ENCODE measurements around the gene H19.

The H19 gene

DNA sequence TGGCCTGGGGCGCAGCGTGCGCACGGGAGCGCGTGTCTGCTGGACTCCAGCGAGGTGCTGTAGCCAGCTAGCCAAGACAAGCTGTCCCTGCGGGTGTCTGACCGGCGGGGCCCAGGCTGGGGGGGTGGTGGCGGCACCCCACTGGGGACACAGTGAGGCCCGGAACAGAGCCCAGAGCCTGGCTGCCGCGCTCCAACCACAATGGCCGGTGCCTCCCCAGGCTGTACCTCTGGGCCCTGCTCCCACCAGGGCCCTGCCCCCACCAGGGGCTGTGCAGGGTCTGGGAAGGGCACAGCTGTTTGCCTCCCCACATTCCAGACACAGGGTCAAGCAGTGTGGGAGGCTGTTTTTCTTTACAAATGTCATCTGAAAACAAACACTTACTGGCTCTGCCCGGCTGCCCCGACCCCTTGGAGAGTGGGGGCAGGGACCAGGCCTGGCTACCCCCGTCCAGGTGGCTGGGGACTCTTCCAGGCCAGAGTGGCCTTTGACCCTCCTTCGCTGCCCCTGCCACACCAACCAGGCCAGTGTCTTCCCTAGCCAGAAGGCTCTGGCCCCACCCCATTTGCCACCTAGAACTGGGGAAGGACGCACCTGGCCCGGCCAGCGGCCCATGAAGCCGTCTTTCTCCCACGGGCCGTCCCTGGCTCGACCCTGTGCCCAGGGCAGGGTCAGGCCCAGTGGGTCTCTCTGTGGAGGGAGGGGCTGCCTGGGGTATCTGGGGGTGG is 14.6 kb downstream of the H19 start:
- DNase-seq = no peak

DNA sequence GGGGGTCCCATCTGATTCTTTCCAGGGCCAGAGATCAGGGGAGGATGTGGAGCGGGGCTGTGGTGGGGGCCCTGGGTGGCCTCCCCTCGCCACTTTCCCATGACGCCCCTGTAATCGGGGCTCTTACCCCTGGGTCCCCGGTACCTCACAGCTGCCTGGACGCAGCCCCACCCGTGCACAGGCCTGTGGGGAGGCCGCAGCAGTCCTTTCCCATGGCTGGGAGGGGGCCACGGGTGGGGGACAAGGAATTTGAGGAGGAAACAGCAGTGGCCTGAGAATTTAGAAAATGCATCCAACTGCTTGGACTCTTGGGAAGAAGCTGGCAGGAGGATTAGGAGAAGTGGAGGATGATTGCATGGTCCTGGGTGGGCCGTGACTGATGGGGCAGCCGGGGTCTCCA is 18.0 kb downstream of the H19 start:
- DNase-seq = no peak

DNA sequence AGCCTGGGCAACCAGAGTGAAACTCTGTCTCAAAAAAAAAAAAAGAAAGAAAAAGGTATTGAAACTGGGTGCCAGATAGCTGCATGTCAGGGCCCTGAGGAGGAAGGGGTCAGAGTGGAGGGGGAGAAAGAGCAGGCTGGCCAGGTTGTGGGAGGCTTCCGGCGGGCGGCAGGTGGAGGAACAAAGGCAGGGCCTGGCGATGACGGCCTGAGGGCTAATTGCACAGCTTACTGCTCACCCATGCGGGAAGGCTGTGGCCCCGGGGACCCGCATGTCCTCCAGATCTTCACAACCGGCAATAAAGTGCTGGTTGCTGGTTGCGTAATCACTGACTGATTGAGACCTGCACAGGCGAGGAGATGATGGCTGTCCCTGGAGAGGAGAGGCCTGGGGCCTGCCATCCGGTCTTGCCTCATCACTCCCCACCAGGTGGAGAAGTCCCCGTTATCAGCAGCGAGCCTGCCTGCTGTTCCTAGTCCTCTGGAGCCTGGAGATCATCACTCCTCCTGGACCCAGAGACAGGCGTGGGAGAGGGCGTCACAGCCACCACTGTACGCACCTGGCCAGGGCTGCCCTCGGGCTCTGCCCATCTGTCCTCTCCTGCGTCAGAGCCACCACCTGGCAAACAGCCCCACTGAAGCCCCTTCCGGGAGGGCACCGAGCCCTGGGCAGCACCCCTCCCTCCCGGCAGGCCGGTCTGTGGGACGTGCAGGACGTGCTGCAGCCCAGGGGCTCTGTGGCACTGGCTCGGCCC is 18.7 kb downstream of the H19 start:
- DNase-seq = no peak

DNA sequence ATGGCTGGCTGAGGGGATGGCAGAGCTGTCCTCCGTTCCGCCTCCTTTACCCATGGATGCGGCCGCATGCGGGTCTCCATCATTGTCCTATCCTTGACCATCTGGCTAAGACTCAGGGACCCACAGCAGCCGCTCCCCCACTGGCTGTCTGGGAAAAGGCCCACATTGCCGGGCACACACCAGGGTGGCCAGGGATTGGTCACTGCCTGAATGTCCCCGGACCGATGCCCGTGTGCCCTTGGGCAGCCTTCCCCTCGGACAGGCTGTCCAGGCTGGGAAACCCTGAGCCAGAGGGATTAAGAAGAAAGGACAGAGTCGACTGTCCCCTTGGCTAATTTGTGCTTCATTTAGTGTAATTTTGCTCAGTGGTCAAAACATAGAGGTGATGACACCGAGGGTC is 22.5 kb downstream of the H19 start:
- DNase-seq = no peak

DNA sequence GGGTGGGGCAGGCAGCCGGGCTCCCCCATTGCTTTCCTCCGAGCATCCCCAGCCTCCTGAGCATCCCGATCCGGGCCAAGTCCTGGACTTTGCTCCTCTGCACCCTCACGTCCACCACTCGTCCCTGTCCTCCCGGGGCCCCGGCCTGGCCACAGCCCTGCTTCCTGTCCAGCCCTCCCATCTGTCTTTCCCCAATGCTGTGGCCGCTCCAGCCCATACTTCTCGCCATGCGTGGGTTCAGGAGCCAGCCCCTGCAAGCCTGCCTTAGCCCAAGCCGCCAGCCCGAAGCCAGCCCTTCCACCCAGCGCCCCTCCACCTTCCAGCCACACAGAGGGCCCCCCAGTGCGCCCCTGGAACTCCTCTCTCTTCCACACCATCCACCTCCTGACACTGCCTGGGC is 26.7 kb downstream of the H19 start:
- DNase-seq = no peak

DNA sequence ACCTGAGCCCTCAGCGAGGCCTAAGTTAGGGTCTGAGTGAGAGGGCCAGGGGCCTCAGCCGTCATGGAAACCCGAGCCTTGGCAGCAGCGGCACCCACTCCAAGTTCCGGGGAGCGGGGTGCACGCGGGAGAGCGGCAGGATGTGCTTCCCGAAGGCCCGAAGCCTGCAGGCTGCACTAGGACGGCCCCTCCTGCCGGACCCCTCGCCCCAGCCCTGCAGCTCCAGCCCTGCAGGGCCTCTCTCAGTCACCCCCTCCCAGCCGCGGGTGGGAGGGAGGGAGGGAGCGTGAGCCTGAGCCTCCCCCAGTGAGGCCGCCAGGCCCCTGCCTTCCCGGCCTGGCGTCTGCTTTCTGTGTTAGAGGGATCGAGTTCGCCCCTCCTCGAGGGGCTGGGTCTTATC is 27.9 kb downstream of the H19 start:
- no peak for DNase-seq

DNA sequence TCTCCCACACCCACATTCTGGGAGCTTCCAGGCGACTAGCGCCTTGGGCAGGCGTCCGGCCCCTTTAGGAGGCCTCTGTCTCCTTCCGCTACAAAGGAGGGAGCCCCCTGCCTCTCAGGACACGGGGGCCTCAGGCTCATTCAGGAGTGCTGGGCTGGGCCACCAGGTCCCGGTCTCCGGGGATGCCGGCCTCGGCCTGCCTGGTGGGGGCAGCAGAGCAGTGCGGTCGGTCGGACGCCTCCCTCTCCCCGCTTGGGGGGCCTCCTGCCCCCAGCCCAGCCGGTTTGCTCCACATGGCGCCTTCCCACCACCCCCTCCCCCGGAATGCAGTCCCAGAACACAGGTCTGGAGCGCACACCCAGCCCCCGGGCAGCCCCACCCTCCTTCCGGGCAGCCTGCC is 28.6 kb downstream of the H19 start:
- DNase-seq = no peak

DNA sequence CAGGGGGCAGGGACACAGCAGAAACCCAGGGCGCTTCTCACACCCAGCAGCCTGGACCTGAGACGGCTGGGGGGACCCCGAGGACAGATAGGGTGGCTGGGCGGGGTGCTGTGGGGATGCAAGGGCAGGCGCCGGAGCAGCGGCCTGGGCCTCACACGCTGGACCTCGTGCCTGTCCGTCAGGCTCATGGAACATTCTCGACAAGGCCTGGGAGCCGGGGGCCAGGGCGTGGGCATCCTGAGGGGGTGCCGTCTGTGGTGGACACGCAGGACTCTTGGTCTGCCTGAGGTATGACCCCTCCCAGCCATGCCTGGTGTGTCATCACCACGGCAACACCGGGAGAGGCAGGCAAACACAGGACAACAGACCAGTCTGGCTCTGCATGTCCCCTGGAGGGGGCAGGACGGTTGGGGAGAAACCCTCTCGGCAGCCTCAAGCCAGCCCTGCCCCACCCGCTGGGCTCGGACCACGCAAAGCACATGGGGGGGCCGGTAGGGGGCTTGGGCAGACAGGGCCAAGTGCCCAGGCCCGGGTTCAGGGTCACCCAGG is 29.1 kb downstream of the H19 start:
- no peak for DNase-seq

DNA sequence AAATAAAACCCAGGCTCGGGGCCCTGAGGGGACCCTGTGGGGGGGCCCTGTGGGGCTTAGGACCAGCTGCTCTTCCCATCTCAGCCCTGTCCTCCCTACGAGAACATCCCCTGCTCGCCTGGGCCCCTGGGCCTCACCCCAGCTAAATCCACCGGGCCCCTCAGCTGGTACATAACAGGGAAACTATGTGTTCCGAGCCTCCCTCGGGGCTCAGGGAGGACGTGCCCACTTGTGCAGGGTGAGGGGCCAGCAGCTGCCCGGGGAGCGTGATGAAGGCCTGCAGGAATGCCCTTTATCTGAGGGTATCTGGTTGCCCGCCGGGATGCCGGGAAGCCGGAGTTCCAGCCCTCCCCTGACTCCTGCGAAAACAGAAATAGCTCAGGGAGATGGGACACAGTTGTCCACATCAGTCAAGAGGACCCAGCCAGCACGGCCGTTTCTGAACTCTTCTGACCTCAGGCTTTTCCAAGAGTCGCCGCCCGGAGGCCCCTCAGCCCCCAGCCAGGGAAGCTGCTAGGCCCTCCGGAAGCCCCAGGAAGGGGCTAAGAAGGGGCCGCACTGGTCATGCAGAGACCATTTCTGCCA is 29.9 kb downstream of the H19 start:
- no peak for DNase-seq

DNA sequence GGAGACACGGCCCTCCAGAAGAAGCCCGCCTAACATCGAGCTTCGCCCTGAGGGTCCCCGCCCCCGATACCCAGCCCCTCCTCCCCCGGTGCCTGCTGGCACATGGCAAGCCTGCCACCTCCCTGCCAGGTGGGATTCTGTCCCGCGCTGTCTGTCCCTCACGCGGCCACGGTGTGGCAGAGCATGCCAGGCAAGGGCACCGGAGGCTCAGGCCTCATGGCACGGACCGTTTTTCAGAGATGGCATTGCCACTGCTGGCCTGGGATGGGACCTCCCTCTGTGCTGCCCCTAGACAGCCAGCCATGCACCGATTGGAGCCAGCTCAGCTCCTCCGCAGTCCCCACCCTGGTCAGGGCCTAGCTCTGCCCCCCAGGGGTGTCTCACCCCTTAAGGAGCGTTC is 31.1 kb downstream of the H19 start:
- no peak for DNase-seq

DNA sequence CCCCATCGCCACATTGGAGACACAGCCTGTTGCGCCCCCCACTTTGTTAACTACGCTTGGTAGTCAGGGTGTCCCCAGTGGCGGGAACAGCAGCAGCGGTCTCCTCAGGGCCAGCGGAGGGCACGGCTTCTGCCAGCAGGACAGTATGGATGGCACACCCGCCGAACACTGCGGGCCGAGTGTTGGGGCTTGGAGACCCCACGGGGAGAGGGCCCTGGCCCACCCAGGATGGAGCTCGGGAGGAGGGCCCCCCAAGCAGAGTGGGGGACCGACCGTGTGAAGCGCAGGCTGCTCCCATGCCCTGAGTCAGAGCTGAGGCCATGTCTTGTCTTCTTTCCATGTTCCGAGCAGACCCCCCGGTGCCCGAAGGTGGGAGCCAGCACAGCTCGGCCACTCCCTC is 32.7 kb downstream of the H19 start:
- no peak for DNase-seq

DNA sequence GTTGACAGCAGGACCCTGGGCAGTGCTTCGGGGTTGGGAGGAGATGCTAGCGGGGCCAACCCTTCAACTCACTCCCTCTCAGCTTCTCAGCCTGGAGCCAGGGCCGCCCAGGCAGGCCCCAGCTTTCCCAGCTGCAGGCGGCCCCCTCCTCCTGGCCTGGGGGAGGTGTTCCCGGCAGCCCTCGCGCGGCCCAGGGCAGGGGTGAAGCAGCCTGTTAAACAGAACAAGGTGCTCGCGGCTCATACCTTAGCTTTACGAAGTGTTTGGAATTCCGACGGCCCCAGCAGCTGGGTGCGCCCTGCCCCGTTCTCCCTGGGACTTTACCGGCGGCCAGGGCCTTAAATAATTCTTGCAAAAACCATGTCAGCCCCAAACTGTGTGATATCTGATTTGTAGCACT is 33.3 kb downstream of the H19 start:
- DNase-seq = no peak

DNA sequence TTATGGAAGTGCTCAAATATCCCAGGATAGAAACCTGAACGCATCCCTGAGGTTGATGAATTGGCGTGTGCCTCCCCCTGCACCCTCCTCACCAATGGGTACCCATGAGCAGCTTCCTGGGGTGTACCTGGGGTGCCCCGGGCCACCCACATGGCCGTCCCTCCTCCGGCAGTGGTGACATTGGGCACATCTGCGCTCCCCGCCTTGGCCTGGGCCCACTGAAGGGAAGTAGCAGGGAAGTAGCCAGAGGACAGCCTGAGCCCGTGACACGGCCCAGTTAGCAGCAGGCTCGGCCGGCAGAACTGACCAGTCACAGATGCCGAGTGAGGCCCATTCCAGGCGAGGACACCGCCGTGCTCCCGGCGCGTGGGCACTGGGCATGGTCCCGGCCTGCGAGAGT is 33.8 kb downstream of the H19 start:
- no peak for DNase-seq

DNA sequence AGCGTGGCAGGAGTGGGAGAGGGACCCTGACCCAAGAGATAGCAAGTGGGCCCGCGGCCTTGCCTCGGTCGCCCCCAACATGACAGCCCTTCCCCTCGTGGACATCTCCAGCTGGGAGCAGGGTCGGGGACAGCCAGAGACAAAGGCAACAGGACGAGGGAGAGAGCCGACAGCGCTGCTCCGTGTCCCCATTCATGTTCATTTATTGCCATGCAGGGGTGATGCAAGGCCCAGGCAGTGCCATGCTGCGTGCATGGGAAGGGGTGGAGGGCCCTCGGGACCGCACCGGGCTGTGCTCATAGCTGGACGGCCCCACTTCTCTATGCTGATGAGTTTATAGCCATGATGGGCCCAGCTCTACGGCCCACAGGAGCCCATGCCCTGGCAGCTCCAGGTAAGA is 37.9 kb downstream of the H19 start:
- DNase-seq = no peak

DNA sequence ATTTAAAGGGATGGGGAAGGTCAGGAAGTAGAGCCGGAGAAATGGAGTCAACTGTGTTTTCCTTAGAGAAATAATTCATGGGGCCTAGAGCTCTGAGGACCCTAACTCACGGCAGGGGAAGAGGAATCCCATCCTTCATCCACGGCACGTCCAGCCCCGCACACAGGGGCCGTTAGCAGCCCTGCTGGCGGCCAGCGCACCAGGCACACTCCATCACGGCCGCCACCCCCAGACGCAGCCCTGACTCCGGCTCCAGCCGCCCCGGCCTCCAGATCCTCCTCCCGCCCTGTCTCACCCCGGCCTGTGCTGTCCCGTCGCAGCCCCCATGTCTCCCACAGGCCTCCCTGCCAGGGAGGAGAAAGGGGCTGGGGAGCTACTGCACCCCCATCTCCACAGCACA is 39.3 kb downstream of the H19 start:
- DNase-seq = no peak

DNA sequence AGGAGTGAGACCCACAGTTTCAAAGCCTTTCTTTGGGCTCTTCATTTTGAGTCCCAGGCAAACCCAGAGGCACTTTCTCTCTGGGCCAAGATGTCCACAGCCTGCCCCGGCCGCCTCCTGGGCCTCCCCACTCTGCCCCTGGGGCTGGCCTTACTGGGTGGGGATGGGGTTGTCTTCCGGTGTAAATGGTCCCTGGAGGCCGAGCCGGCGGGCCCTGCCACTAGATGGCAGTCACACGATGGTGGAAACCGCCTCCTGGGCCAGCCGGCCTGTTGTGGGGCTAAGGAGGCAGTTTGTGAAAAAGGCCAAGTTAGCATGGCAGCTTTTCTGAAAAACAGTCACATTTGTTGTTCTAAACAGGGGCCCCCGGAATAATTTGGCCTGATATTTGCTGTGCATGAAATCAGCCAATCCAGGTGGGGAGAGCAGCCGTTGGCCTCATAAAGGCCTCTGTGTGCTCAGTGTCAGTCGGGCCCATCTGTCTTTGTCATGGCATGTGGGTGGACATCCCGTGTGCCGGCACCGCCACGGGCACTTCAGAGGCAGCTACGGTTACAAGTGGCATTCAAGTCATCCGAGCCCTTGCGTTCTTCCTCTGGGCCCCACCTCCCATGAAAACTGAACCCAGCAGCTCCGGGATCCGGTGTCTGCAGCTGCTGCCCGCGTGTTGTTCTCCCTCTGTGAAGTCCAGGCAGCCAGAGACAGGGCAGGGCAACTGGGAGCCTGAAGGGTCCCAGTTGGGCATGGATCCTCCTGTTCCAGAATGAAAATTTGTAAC is 44.0 kb downstream of the H19 start:
- DNase-seq = no peak

DNA sequence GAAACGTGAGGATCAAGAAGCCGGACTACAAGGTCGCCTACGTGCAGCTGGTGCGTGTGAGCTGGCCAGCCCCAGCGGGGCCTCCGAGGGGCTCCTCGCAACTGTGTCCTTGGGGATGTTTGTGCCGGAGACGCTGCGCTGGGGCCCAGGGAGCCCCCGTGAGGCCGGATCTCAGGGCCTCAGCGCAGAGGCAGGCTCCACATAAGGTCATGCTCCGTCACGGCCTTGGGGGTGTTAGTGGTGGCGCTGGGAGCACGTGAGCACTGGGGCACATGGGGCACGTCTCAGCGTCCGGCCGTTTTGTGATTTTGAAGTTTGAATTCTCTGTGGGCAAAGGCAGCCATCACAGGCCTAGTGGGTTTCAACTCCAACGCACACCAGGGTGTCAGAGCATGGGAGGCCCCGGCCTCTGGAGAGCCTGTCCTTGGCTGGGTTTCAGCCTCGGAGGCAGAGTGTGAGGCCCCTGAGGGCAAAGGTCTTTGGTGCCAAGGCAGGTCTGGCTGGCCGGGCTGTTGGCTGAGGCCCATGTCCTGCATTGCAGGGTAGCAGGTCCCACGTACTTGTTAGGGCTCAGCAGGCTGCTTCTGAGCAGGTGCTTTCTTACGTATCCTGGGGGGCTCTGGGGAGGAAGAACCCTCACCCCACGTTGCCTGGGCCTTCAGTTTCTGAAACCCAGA is 44.7 kb downstream of the H19 start:
- no peak for DNase-seq

DNA sequence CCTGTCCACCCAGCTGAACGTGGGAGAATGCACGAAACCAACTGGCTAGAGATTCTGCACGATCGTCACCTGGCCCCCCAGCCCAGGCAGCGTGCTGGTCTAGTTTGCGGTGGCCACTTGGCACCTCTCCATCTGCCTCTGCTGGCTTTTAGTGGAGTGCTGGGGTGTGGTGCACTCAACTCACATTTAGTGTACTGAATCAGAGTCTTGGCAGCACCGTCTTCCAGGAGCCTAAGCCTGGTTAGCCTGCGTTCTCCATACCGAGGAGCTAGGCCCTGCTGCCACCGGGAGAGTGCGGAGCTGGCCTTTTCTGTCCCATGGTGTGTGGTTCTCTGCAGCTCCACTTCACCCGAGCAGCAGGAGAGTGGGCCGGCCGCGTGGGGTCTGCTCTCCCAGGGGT is 47.7 kb downstream of the H19 start:
- DNase-seq = no peak

DNA sequence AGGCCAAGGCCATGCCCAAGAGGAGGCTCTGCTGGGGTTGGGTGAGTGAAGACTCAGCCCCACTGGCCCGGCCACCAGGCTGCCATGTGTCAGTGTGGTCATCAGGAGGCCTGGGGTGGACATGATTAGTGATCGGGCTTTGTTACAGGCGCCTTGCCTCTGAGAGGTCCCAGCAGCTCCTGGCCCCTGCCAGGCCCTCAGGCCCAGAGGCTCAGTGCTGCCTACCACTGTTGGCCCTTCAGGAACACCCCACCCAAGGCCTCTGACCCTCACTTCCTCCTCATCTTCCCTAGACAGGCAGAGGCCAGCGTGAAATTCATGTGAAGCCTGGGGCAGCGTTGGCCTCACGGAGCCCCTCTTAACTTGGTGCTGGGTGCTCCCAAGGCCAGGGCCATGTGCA is 48.3 kb downstream of the H19 start:
- DNase-seq = no peak

DNA sequence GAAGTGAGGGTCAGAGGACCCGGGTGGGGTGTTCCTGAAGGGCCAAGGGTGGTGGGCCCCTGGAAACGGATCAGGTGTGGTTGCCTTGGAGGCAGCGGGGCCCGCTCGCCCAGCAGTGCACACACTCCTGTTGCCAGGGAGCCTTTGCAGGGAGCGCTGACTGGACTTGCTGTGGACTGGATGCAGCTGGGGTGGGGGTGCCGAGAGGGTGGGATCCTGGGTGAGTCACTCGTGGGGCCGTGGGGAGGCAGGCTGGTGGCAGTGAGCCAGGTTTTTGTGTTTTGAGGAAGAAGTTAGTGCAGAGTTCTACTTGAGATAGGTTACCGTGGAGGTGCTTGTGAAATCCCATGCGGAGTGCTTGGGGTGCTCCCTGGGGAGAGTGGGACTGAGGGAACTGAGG is 49.3 kb downstream of the H19 start:
- DNase-seq = no peak

DNA sequence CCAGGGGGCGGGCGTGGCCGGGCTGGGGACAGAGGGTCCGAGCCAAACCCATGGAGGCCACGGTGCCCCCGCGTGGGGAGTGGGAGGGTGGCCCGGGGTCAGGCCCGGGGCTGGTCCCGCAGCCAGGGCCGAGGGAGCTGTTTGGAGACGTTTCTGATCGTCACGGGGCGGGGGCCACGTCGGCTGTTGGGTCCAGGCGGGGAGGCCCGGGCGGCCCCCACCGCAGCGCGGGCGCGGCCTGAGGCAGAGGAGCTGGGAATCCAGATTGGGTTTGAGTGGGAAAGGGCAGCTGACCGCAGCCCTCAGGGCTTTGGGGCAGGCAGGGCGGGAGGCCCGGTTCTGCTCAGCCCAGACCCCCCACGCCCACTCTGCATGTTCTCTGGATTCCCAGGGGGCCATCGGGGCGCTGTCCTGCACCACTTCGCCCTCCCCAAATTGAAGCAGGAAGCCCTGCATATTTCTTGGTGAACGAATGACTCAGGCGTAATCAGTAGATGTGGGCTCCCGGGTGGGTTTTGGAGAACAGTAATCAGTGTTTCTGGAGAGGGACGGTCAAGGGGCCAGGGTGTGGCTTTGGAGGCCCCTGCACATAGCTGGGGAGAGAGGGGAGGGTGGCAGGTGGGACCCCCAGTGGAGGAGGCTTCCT is 49.9 kb downstream of the H19 start:
- no peak for DNase-seq

DNA sequence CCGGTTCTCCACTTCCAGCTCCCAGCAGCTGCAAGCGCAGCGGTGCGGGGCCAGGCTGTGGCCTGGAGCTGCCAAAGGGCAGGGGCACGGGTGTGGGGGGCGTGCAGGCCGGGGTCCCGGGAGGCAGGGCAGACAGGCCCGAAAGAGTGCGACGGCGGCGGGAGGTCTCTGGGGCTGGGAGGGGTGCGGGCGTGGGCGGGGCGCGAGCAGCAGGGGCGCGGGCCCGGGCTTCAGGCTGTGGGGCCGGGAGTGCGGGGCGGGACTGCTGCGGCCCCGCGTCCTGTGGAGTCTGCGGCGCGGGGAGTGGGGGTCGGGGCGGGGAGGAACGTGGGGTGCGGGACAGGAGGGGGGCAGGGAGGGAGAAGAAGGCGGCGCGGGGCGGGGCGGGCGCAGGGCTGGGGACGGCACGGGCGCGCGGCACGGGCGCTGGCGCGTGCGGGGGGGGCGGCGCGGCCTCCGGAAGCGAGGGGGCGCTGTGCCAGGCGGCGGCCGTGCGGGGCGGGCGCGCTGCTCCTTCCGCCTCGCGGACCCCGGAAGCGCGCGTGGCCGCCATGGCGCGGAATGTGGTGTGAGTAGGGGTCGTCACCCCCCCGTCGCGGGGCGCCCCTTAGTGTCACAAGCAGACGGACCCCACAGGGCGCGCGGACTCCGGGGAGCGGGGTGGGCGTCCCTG is 50.7 kb downstream of the H19 start, which contains the start of gene MRPL23:
Gene MRPL23 (plus strand): TSS at position 521 of the 673 bp plus-strand sequence. CDS start 31 bp downstream, at position 552.
- no peak for DNase-seq
